HepG2 (cell line): ENCODE results near the gene SLC28A1. TPM values are rescaled to one million over a fixed set of nuclear protein-coding genes. Genes with fewer than 3 reads are reported as not detected.
A peak's percentile ranks its signal among the peaks of the same experiment; 100 is the strongest.

Experiments used
- ARID2 ChIP-seq: sonication (generic); formaldehyde crosslinking; IDR thresholded peaks from 2 replicates; pipeline ENCODE4 v1.8.1; 2022; ENCODE audit warnings: mild to moderate bottlenecking, missing genetic modification reagents, borderline replicate concordance
- HMG20B ChIP-seq: conservative IDR thresholded peaks from 2 replicates; pipeline ENCODE4 v1.6.1; 2016; ENCODE audit warnings: missing genetic modification reagents, missing compliant biosample characterization
- HNF4G ChIP-seq, 2 experiments: sonication (generic) in 1 of 2; formaldehyde crosslinking in 1 of 2; IDR thresholded peaks; 2 replicates each; pipeline versions ENCODE4 v1.4.0 to v1.6.1; 2011 to 2020; ENCODE audit warnings: borderline replicate concordance in 2 of 2, low read depth in 2 of 2, mild to moderate bottlenecking in 2 of 2, low read length in 1 of 2, missing genetic modification reagents in 1 of 2, moderate library complexity in 1 of 2
- IKZF1 ChIP-seq: fragments of 450-650 bp; IDR thresholded peaks from 2 replicates; pipeline ENCODE4 v1.7.1; 2016
- MED8 ChIP-seq: sonication (generic); formaldehyde crosslinking; IDR thresholded peaks from 2 replicates; pipeline ENCODE4 v1.8.1; 2023; ENCODE audit warnings: mild to moderate bottlenecking, missing genetic modification reagents; ENCODE audit not compliant: insufficient replicate concordance
- MYC ChIP-seq: sonication (generic); formaldehyde crosslinking; IDR thresholded peaks from 2 replicates; pipeline ENCODE4 v1.9.0; 2021; ENCODE audit warnings: missing genetic modification reagents, borderline replicate concordance
- NFIB ChIP-seq: sonication (generic); formaldehyde crosslinking; IDR thresholded peaks from 2 replicates; pipeline ENCODE4 v1.9.0; 2021; ENCODE audit warnings: missing genetic modification reagents, mild to moderate bottlenecking, borderline replicate concordance
- PAX8 ChIP-seq: sonication (generic); formaldehyde crosslinking; IDR thresholded peaks from 2 replicates; pipeline ENCODE4 v1.8.0; 2022; ENCODE audit warnings: mild to moderate bottlenecking, missing genetic modification reagents, borderline replicate concordance
- PRMT3 ChIP-seq: sonication (generic); formaldehyde crosslinking; IDR thresholded peaks from 2 replicates; pipeline ENCODE4 v1.8.1; 2022; ENCODE audit warnings: low read depth, mild to moderate bottlenecking, moderate library complexity, missing genetic modification reagents, borderline replicate concordance
- SIN3A ChIP-seq: IDR thresholded peaks from 2 replicates; pipeline ENCODE4 v1.6.1; 2011; ENCODE audit warnings: low read depth, mild to moderate bottlenecking, control low read depth, low read length, borderline replicate concordance
- SOX13 ChIP-seq, 3 experiments: fragments of 450-650 bp in 1 of 3; sonication (generic) in 1 of 3; formaldehyde crosslinking in 1 of 3; IDR thresholded peaks in 2 of 3; conservative IDR thresholded peaks in 1 of 3; 2 replicates each; pipeline versions ENCODE4 v1.5.0 to v1.6.1; 2016 to 2020; ENCODE audit warnings: antibody characterized with exemption in 1 of 3, mild to moderate bottlenecking in 1 of 3, missing compliant biosample characterization in 1 of 3, missing genetic modification reagents in 1 of 3, moderate library complexity in 1 of 3
- TEAD3 ChIP-seq: optimal IDR thresholded peaks from 2 replicates; pipeline ENCODE3; 2016; ENCODE audit warnings: borderline replicate concordance
- ZNF17 ChIP-seq: sonication (generic); formaldehyde crosslinking; IDR thresholded peaks from 2 replicates; pipeline ENCODE4 v1.5.0; 2020; ENCODE audit warnings: mild to moderate bottlenecking, missing genetic modification reagents
- ZNF232 ChIP-seq: sonication (generic); formaldehyde crosslinking; IDR thresholded peaks from 2 replicates; pipeline ENCODE4 v1.4.0; 2020; ENCODE audit warnings: missing genetic modification reagents, borderline replicate concordance
- ZNF333 ChIP-seq: sonication (generic); formaldehyde crosslinking; IDR thresholded peaks from 2 replicates; pipeline ENCODE4 v1.4.0; 2020; ENCODE audit warnings: mild to moderate bottlenecking, missing genetic modification reagents, borderline replicate concordance
- ZNF510 ChIP-seq: sonication (generic); formaldehyde crosslinking; IDR thresholded peaks from 2 replicates; pipeline ENCODE4 v1.4.0; 2020; ENCODE audit warnings: low read depth, mild to moderate bottlenecking, missing genetic modification reagents
- ZNF557 ChIP-seq: sonication (generic); formaldehyde crosslinking; IDR thresholded peaks from 2 replicates; pipeline ENCODE4 v1.4.0; 2020; ENCODE audit warnings: missing genetic modification reagents
- ZNF629 ChIP-seq: sonication (generic); formaldehyde crosslinking; conservative IDR thresholded peaks from 2 replicates; pipeline ENCODE4 v1.5.0; 2020; ENCODE audit warnings: missing genetic modification reagents
- ZNF652 ChIP-seq: IDR thresholded peaks from 2 replicates; pipeline ENCODE4 v1.6.1; 2016; ENCODE audit warnings: low read depth, borderline replicate concordance
- ZNF678 ChIP-seq: sonication (generic); formaldehyde crosslinking; IDR thresholded peaks from 2 replicates; pipeline ENCODE4 v1.4.0; 2020; ENCODE audit warnings: mild to moderate bottlenecking, missing genetic modification reagents
- ZNF773 ChIP-seq: sonication (generic); formaldehyde crosslinking; IDR thresholded peaks from 2 replicates; pipeline ENCODE4 v1.4.0; 2020; ENCODE audit warnings: missing genetic modification reagents, borderline replicate concordance
- polyA plus RNA-seq, 8 experiments: library from polyadenylated mRNA; depleted of rRNA in 3 of 8; stranded (reverse) in 7 of 8; unstranded in 1 of 8; fragments of >200 nt; fragmentation: Illumina TruSeq in 4 of 8; extraction: Trizol in 4 of 8; gene quantifications; 2 replicates each; pipeline versions ENCODE4 v1.2.1 to v1.2.3, GENCODE V29; 2011 to 2016; ENCODE audit warnings: low read depth in 4 of 8, missing spikeins in 1 of 8, mixed read lengths in 1 of 8; ENCODE audit not compliant: insufficient read depth in 1 of 8
- total RNA-seq, 5 experiments: library from RNA; depleted of rRNA; stranded (reverse); fragments of >200 nt; fragmentation: Illumina TruSeq; extraction: Trizol; gene quantifications; 2 replicates each; pipeline ENCODE4 v1.2.3, GENCODE V29; 2016; ENCODE audit warnings: low read depth in 1 of 5
- TF ChIP-seq, protein P1 (sequence below): sonication (generic); formaldehyde crosslinking; IDR thresholded peaks from 2 replicates; pipeline ENCODE4 v1.8.1; 2023; ENCODE audit warnings: missing genetic modification reagents, inconsistent platforms, borderline replicate concordance
- TF ChIP-seq, protein P2 (sequence below): IDR thresholded peaks from 2 replicates; pipeline ENCODE4 v1.6.1; 2016; ENCODE audit warnings: missing compliant biosample characterization, missing genetic modification reagents, borderline replicate concordance
- TF ChIP-seq, protein P3 (sequence below): sonication (generic); formaldehyde crosslinking; IDR thresholded peaks from 2 replicates; pipeline ENCODE4 v1.5.0; 2020; ENCODE audit warnings: mild to moderate bottlenecking, missing genetic modification reagents

SLC28A1 gene
- total and polyA plus RNA-seq, 2 of the 13 experiments (the other 11 are each of a cell fraction or from before 2014, with no cell fraction given) = 0.31 to 5.8 TPM

DNA sequence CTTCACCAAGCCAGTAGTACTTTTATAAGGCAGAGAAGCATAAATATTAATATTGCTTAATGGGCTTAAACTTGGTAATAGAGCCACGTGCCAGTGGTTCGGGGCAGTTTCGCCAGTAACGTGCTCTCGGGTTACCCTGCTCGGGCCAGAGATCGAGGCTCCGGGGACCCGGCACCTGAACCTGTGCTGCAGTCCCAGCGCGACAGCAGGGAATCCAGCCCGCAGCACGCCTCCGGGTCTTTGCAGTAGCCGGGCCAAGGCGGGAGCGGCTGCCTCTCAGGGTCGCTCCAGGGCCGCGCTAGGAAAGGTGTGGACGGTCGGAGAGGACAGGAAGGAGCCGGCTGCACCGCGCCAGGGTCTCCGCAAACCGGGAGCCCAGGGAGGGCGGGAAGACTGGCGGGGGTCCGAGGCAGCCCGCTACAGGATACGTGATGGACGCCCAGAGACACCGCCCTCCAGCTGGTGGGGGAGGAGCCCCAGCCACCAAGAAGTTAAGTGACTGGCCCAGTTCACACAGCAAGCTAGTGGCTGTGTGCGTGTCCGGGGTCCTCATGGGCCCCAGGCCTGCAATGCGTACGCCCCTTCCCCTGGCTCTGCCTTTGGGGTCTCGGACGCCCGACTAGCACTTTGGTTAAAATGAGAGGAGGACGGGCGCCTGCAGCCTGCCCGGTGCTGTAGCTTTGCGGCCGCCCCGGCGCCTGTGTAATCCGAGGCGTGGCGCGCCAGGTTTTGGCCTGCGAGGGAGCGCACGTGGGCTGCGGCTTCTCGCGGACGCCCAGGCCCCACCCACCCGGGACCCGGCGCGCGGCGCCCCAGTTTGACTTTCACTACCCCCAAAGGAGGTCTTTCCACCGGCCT, 96.0 kb downstream of the SLC28A1 start (continued):
- TF ChIP-seq ZNF232 (CRISPR knock-in tag) = 0 out of 2 replicates have a peak, but pooled peaks have one; percentile 22
- TF ChIP-seq TEAD3 (CRISPR knock-in tag) = peak; percentile 76
- TF ChIP-seq, protein P1, sequence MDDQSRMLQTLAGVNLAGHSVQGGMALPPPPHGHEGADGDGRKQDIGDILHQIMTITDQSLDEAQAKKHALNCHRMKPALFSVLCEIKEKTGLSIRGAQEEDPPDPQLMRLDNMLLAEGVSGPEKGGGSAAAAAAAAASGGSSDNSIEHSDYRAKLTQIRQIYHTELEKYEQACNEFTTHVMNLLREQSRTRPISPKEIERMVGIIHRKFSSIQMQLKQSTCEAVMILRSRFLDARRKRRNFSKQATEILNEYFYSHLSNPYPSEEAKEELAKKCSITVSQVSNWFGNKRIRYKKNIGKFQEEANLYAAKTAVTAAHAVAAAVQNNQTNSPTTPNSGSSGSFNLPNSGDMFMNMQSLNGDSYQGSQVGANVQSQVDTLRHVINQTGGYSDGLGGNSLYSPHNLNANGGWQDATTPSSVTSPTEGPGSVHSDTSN (CRISPR knock-in tag) = 0 out of 2 replicates have a peak, but pooled peaks have one; percentile 25
- peak; percentile 37; the same call in 1 of the 2 replicates for TF ChIP-seq SOX13 (IDR thresholded peaks at IDR 0.05)
- 0 out of 4 replicates have a peak, but pooled peaks of 1 of the 2 experiments have one; percentile 35 for TF ChIP-seq SOX13 (CRISPR knock-in tag; conservative IDR thresholded peaks at IDR 0.05 in 1 of 2, IDR thresholded peaks at IDR 0.05 in 1 of 2)
- 0 out of 2 replicates have a peak, but pooled peaks have one; percentile 14 for TF ChIP-seq ZNF773
- TF ChIP-seq HMG20B (CRISPR knock-in tag) = peak; percentile 60; the same call in 1 of the 2 replicates
- no peak for TF ChIP-seq MED8
- peak; percentile 64 for TF ChIP-seq ARID2 (CRISPR knock-in tag)
- peak; percentile 70 for TF ChIP-seq MYC (CRISPR knock-in tag)
- no peak for TF ChIP-seq IKZF1
- no peak for TF ChIP-seq NFIB (CRISPR knock-in tag)
- TF ChIP-seq ZNF333 (CRISPR knock-in tag) = no peak
- peak; percentile 90; the same call in 1 of the 2 replicates for TF ChIP-seq PRMT3
- TF ChIP-seq ZNF510 (CRISPR knock-in tag) = no peak
- TF ChIP-seq, protein P2, sequence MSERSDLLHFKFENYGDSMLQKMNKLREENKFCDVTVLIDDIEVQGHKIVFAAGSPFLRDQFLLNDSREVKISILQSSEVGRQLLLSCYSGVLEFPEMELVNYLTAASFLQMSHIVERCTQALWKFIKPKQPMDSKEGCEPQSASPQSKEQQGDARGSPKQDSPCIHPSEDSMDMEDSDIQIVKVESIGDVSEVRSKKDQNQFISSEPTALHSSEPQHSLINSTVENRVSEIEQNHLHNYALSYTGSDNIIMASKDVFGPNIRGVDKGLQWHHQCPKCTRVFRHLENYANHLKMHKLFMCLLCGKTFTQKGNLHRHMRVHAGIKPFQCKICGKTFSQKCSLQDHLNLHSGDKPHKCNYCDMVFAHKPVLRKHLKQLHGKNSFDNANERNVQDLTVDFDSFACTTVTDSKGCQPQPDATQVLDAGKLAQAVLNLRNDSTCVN (CRISPR knock-in tag) = peak; percentile 56; the same call in 1 of the 2 replicates
- no peak for TF ChIP-seq ZNF652 (CRISPR knock-in tag)
- peak; percentile 14; the same call in 1 of the 2 replicates for TF ChIP-seq ZNF557 (CRISPR knock-in tag)
- no peak for TF ChIP-seq PAX8 (CRISPR knock-in tag)
- TF ChIP-seq ZNF678 (CRISPR knock-in tag) = no peak
- TF ChIP-seq HNF4G (IDR thresholded peaks at IDR 0.05; ENCODE audit: borderline replicate concordance, low read depth, low read length) = peak; percentile 24; the same call in 1 of the 2 replicates
- peak; percentile 51; the same call in 1 of the 2 replicates for TF ChIP-seq HNF4G (CRISPR knock-in tag; IDR thresholded peaks at IDR 0.05; ENCODE audit: borderline replicate concordance, low read depth)
- TF ChIP-seq SIN3A = peak; percentile 74; the same call in 1 of the 2 replicates
- TF ChIP-seq ZNF17 (CRISPR knock-in tag) = no peak
- TF ChIP-seq ZNF629 = peak; percentile 49; the same call in 1 of the 2 replicates
- TF ChIP-seq, protein P3, sequence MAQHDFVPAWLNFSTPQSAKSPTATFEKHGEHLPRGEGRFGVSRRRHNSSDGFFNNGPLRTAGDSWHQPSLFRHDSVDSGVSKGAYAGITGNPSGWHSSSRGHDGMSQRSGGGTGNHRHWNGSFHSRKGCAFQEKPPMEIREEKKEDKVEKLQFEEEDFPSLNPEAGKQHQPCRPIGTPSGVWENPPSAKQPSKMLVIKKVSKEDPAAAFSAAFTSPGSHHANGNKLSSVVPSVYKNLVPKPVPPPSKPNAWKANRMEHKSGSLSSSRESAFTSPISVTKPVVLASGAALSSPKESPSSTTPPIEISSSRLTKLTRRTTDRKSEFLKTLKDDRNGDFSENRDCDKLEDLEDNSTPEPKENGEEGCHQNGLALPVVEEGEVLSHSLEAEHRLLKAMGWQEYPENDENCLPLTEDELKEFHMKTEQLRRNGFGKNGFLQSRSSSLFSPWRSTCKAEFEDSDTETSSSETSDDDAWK (CRISPR knock-in tag) = no peak
